ENCODE measurements around the gene STARD13.

Gene STARD13

DNA sequence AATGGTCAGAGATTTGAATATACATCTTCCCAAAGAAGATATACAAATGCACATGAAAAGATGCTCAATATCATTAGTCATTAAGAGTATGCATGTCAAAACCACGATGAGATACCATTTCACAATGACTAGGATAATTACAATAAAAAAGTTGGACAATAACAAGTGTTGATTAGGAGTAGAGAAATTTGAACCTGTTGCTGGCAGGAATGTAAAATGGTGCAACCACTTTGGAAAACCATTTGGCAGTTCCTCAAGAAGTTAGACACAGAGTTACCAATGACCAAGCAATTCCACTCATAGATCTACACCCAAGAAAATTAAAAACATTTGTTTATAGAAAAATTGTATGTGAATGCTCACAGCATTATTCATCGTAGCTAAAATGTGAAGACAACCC, 33.2 kb upstream of the STARD13 start:
- TF ChIP-seq, protein P1, sequence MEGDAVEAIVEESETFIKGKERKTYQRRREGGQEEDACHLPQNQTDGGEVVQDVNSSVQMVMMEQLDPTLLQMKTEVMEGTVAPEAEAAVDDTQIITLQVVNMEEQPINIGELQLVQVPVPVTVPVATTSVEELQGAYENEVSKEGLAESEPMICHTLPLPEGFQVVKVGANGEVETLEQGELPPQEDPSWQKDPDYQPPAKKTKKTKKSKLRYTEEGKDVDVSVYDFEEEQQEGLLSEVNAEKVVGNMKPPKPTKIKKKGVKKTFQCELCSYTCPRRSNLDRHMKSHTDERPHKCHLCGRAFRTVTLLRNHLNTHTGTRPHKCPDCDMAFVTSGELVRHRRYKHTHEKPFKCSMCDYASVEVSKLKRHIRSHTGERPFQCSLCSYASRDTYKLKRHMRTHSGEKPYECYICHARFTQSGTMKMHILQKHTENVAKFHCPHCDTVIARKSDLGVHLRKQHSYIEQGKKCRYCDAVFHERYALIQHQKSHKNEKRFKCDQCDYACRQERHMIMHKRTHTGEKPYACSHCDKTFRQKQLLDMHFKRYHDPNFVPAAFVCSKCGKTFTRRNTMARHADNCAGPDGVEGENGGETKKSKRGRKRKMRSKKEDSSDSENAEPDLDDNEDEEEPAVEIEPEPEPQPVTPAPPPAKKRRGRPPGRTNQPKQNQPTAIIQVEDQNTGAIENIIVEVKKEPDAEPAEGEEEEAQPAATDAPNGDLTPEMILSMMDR (IDR thresholded peaks at IDR 0.05; ENCODE audit: borderline replicate concordance, control extremely low read depth, extremely low read depth, insufficient read depth, missing control alignments): no peak
- in situ Hi-C loops (cut with MboI; ENCODE audit: low sequenced_read_pairs, unreplicated experiment): no loop called here
- DNase-seq (ENCODE audit: low spot score): no peak

GRCh38 chr13:33318037-33318436, 32.5 kb upstream of the STARD13 start:
- TF ChIP-seq, protein P1 (IDR thresholded peaks at IDR 0.05; ENCODE audit: borderline replicate concordance, control extremely low read depth, extremely low read depth, insufficient read depth, missing control alignments): no peak
- no peak for DNase-seq (ENCODE audit: low spot score)
- in situ Hi-C loops (cut with MboI; ENCODE audit: low sequenced_read_pairs, unreplicated experiment): no loop called here

- in situ Hi-C loops (cut with MboI; ENCODE audit: low sequenced_read_pairs, unreplicated experiment): no loop called here
- TF ChIP-seq, protein P1 (IDR thresholded peaks at IDR 0.05; ENCODE audit: borderline replicate concordance, control extremely low read depth, extremely low read depth, insufficient read depth, missing control alignments): no peak
- DNase-seq (ENCODE audit: low spot score): no peak
These were observed 31.3 kb upstream of the STARD13 start for GRCh38 chr13:33316890-33317289.

DNA sequence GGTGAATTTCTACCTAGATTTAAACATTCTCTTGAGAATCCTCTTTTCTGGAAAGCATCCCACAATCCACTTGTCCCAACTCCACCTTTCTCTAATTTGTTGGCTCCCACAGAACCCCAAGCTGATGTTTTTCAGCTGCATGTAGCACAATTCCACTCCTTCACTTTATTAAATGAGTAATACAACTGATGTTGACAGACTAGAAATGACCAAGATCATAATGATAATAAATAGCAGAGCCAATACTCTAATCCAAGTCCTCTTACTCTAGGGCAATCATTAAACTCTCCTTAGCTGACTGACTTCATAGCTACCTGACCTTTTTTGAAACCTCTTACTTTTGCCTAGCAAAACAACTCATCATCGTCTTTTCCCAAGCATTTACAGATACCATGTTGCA, 27.9 kb upstream of the STARD13 start:
- in situ Hi-C loops (cut with MboI; ENCODE audit: low sequenced_read_pairs, unreplicated experiment): no loop called here
- DNase-seq (ENCODE audit: low spot score): no peak
- TF ChIP-seq, protein P1 (IDR thresholded peaks at IDR 0.05; ENCODE audit: borderline replicate concordance, control extremely low read depth, extremely low read depth, insufficient read depth, missing control alignments): no peak

DNA sequence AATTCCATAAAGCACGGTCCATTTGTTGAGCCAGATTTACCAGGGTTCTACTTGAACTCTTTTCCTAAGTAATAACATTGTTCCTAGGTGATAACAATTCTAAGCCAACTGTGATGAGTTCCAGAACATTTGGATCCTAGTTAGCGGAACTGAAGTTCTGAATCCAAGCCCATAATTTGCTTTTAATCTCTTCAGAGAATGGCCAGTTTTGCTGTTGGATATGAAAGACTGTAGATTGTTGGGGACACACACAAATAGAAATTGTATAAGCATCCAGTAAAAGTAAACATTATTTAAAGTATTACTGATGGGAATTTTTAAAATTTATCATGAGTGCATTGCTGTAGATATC, 27.3 kb upstream of the STARD13 start:
- in situ Hi-C loops (cut with MboI; ENCODE audit: low sequenced_read_pairs, unreplicated experiment): no loop called here
- TF ChIP-seq, protein P1 (IDR thresholded peaks at IDR 0.05; ENCODE audit: borderline replicate concordance, control extremely low read depth, extremely low read depth, insufficient read depth, missing control alignments): no peak
- no peak for DNase-seq (ENCODE audit: low spot score)

DNA sequence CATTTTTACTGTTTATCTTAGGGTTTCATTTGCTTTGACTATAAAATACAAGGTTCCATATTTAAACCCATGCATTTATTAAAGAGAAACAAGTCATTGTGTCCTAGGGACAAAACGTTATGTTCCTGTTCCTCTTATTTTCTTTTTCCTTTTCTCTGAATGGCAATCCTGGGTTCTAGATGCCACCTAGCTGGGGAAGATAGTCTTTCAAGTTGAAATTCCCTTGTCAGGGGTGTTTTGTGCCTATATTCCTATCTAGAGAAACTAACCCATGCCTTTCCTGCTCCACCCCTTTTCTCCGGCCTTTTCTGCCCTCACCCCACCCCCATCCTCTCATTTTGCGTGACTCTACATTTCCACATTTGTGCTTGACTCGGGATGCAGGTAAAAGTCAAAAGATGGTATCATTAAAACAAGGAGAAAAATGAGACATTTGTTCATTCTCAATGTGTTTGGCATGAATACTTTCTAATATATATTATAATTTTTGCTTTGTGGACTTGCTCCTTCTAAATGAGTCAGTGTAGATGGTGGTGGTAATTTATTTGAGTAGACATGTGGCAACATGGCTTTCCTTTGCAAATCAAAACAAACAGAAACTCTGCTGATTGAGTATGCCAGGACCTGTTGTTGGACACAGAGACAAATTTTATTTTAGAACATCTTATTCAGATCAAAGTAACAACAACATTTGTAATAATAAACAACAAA, 26.8 kb upstream of the STARD13 start:
- in situ Hi-C loops (cut with MboI; ENCODE audit: low sequenced_read_pairs, unreplicated experiment): no loop called here
- DNase-seq (ENCODE audit: low spot score): no peak
- TF ChIP-seq, protein P1 (IDR thresholded peaks at IDR 0.05; ENCODE audit: borderline replicate concordance, control extremely low read depth, extremely low read depth, insufficient read depth, missing control alignments): no peak

Measured in GM13976 (cell line).